Testis (tissue), 3 donors: Measurements from ENCODE around the gene BAIAP2L1. TPM values are rescaled to one million over a fixed set of nuclear protein-coding genes. Genes with fewer than 3 reads are reported as not detected.

Experiments
- DNase-seq: peaks from one replicate; pipeline ENCODE4 v3.0.0-alpha.2; 2019
- H3K27ac ChIP-seq, 2 donors: fragments of 200-600 bp; sonication (generic); one replicate each; pipeline ENCODE4 v1.5.1; 2019
- H3K27me3 ChIP-seq: fragments of 200-600 bp; sonication (generic); one replicate; pipeline ENCODE4 v1.5.1; 2019
- H3K36me3 ChIP-seq: fragments of 200-600 bp; sonication (generic); one replicate; pipeline ENCODE4 v1.5.1; 2017; ENCODE audit warnings: low read depth; ENCODE audit errors: missing control alignments
- H3K4me1 ChIP-seq: fragments of 200-600 bp; sonication (generic); one replicate; pipeline ENCODE4 v1.5.1; 2019
- H3K4me3 ChIP-seq, 2 donors: fragments of 200-600 bp; sonication (generic); one replicate each; pipeline ENCODE4 v1.5.1; 2017 to 2019
- H3K9me3 ChIP-seq: fragments of 200-600 bp; sonication (generic); one replicate; pipeline ENCODE4 v1.5.1; 2017
- POLR2A ChIP-seq: fragments of 450-650 bp; IDR thresholded peaks from one replicate; pipeline ENCODE4 v1.6.1; 2017; ENCODE audit warnings: antibody characterized with exemption, mild to moderate bottlenecking, moderate library complexity
- WGBS, 2 donors: methylation state at CpG; one replicate each; pipeline ENCODE4 v1.1.5; 2018; 5-methylcytosine and 5-hydroxymethylcytosine counted together
- intact Hi-C: fragments of 100-400 bp; cut with DNase I; formaldehyde crosslinking; loops from one replicate; pipeline ENCODE4 v1.15.1; 2023; ENCODE audit warnings: low total_unique reads
- polyA plus RNA-seq: library from polyadenylated mRNA; stranded (reverse); fragments of 350-450 nt; fragmentation: Illumina TruSeq; extraction: RNeasy Lipid Tissue Mini Kit (QIAGEN cat#74804); gene quantifications from one replicate; pipeline ENCODE4 v1.2.3, GENCODE V29; 2014; ENCODE audit warnings: low read depth, low replicate concordance; ENCODE audit not compliant: insufficient read depth
- total RNA-seq, 2 donors: library from RNA; depleted of rRNA; stranded (reverse); fragments of >200 nt; gene quantifications; one replicate each; pipeline ENCODE4 v1.2.3, GENCODE V29; 2016
- TF ChIP-seq, protein P1 (sequence below), 3 experiments: fragments of 450-650 bp in 2 of 3; fragments of 200-600 bp in 1 of 3; sonication (generic) in 1 of 3; IDR thresholded peaks; one replicate each; pipeline ENCODE4 v1.5.1; 2016 to 2019; ENCODE audit warnings: antibody characterized with exemption in 3 of 3, mild to moderate bottlenecking in 2 of 3, moderate library complexity in 1 of 3

The BAIAP2L1 gene
- total and polyA plus RNA-seq, 3 donors from 2014 or later, result 16.8 to 24.2 (median 23.5) TPM

DNA sequence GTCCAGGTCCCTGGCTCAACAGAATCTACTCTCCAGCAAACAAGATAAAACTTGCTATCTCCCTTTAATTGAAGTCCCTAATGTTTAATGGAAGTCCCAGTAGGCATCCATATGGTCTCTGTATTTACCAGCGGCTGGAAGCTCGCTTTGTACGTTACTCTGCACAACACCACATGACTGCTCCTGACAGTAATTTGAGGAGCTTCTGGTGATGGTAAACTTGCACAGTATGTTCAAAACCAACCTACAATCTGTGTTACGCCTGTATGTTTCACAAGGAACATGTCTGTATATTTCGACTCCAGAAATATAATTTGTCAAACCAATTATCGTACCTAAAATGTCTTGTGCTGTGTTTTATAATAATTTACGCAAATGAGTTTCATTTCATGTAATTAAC lies 144.5 kb downstream of the BAIAP2L1 start:
- DNase-seq, result no peak
- Histone ChIP-seq H3K9me3 (no peaks in the 10 kb centered on the region), H3K4me1 (peaks cover 2% of the 10 kb centered on the region), H3K36me3 (no peaks in the 10 kb centered on the region), H3K27ac (no peak overlapping the region), H3K4me3 (no peak overlapping the region), H3K27me3 (no peaks in the 10 kb centered on the region)
- TF ChIP-seq, protein P1, sequence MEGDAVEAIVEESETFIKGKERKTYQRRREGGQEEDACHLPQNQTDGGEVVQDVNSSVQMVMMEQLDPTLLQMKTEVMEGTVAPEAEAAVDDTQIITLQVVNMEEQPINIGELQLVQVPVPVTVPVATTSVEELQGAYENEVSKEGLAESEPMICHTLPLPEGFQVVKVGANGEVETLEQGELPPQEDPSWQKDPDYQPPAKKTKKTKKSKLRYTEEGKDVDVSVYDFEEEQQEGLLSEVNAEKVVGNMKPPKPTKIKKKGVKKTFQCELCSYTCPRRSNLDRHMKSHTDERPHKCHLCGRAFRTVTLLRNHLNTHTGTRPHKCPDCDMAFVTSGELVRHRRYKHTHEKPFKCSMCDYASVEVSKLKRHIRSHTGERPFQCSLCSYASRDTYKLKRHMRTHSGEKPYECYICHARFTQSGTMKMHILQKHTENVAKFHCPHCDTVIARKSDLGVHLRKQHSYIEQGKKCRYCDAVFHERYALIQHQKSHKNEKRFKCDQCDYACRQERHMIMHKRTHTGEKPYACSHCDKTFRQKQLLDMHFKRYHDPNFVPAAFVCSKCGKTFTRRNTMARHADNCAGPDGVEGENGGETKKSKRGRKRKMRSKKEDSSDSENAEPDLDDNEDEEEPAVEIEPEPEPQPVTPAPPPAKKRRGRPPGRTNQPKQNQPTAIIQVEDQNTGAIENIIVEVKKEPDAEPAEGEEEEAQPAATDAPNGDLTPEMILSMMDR (IDR thresholded peaks at IDR 0.05), result no peak
- TF ChIP-seq POLR2A, result no peak
- 89 to 93% methylated on average over 7 of the region's 7 CpGs for WGBS, 2 donors
- intact Hi-C loops, result no loop called here

DNA sequence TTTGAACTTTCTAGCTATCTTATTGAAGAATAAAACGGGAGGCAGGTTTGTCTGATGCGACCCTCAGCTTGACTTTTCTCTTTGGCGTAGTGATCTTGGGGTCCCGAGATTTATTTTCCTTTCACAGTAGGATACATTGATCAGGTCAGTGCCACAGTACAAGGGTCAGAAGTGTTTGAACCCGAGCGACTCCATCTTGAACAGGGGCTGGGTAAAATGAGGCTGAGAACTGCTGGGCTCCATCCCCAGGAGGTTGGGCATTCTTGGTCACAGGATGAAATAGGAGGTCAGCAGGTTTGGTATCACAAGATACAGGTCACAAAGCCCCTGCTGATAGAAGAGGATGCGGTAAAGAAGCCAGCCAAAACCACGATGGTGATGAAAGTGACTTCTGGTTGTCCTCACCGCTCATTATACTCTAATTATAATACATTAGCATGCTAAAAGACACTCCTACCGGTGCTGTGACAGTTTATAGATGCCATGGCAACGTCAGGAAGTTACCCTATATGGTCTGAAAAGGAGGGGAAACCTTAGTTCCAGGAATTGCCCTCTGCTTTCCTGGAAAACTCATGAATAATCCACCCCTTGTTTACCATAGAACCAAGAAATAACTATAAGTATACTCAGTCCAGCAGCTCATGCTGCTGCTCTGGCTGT lies 145.8 kb downstream of the BAIAP2L1 start:
- no peak for DNase-seq

DNA sequence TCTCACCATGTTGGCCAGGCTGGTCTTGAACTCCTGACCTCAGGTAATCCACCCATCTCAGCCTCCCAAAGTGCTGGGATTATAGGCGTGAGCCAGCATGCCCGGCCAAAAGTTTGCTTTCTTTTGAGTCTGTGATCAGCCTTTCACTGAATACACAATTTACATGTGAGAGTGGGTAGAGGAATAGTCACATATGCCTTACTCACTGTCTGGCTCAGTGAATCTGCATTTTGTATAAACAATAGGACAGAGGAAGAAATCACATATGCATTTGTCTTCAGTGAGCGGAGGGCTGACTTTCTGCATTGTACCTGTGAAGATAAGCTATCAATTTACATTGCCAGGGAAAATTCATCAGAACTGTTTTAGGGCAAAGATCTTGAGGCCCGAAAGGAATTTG lies 146.4 kb downstream of the BAIAP2L1 start:
- 93 to 97% methylated on average over 4 of the region's 4 CpGs for WGBS, 2 donors
- DNase-seq, result no peak
- Histone ChIP-seq H3K4me3 (no peak overlapping the region), H3K36me3 (no peaks in the 10 kb centered on the region), H3K4me1 (peaks cover 8% of the 10 kb centered on the region), H3K9me3 (no peaks in the 10 kb centered on the region), H3K27me3 (no peaks in the 10 kb centered on the region), H3K27ac (no peak overlapping the region)
- intact Hi-C loops, result no loop called here
- no peak for TF ChIP-seq POLR2A
- TF ChIP-seq, protein P1 (IDR thresholded peaks at IDR 0.05), result no peak

More for the DNA sequence above, 145.8 kb downstream of the BAIAP2L1 start:
- Histone ChIP-seq H3K4me3 (no peak overlapping the region), H3K9me3 (no peaks in the 10 kb centered on the region), H3K36me3 (no peaks in the 10 kb centered on the region), H3K4me1 (peaks cover 8% of the 10 kb centered on the region), H3K27me3 (no peaks in the 10 kb centered on the region), H3K27ac (no peak overlapping the region)
- 86 to 89% methylated on average over 11 of the region's 11 CpGs for WGBS, 2 donors
- TF ChIP-seq, protein P1 (IDR thresholded peaks at IDR 0.05), result no peak
- no peak for TF ChIP-seq POLR2A
- intact Hi-C loops, result no loop called here

DNA sequence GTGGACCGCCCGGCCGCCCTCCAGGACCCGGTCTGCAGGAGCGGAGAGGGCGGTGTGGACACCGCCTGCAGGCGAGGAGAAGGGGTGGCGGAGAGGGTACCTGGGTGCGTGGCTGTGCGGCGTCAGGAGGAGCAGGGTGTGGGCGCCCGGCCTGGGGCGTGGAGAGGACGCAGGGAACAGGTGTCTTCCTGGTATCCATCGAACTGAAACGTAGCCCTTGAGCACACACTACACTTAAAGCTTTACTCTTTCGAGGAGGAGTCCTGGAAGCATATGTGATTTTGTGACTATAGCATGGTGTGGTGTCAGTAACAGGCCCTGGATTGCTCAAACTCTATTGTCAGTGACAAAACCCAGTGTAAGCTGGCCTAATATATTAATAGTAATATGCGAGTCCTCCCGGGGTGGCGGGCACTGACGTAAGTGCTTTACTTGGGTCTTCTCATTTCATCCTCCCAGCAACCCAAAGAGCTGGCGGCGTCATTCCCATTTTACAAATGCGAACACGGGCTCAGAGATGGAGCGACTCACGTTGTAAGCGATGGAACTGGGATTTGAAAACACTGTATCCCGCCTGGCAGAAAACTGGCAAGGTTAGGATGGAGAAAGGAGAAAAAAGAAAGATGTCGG lies 148.3 kb downstream of the BAIAP2L1 start:
- WGBS, 2 donors, result 20 to 22% methylated on average over 28 to 29 of the region's 32 CpGs
- Histone ChIP-seq H3K9me3 (no peaks in the 10 kb centered on the region), H3K4me1 (peaks cover 8% of the 10 kb centered on the region), H3K27me3 (no peaks in the 10 kb centered on the region), H3K27ac (no peak overlapping the region), H3K4me3 (peak overlapping the region; percentile 73 to 82), H3K36me3 (no peaks in the 10 kb centered on the region)
- no peak for DNase-seq
- intact Hi-C loops, result no loop called here
- TF ChIP-seq POLR2A, result no peak
- TF ChIP-seq, protein P1 (IDR thresholded peaks at IDR 0.05), result no peak
